NCI-H446 treated with DMSO at 0.1 percent for 48 hours (cell line): Measurements from ENCODE around the gene RSRC1.
"Not testable (repeated sequence)": the region's sequence is repeated elsewhere in the genome, so short reads cannot be mapped to it uniquely, and the experiment has no call there.

Experiments used
- DNase-seq: peaks from one replicate; lab custom pipeline; 2025; lab: John Stamatoyannopoulos, UW

Gene RSRC1

GRCh38 chr3:158458464-158458863, 348.6 kb downstream of the RSRC1 start:
- DNase-seq, result no peak

- no peak for DNase-seq
These were observed 351.0 kb downstream of the RSRC1 start for GRCh38 chr3:158460926-158461325.

GRCh38 chr3:158463556-158463955, 353.7 kb downstream of the RSRC1 start:
- DNase-seq, result no peak

- DNase-seq, result no peak
These were observed 355.2 kb downstream of the RSRC1 start for GRCh38 chr3:158465074-158465473.

- DNase-seq, result no peak
These were observed 361.2 kb downstream of the RSRC1 start for GRCh38 chr3:158470944-158471638.

- peak; percentile 56 for DNase-seq
These were observed 361.9 kb downstream of the RSRC1 start for GRCh38 chr3:158471639-158472294.

GRCh38 chr3:158479051-158479450, 369.2 kb downstream of the RSRC1 start:
- no peak for DNase-seq

- peak; percentile 60 for DNase-seq
These were observed 373.9 kb downstream of the RSRC1 start for GRCh38 chr3:158483701-158484235.

- DNase-seq, result no peak
These were observed 376.3 kb downstream of the RSRC1 start for GRCh38 chr3:158486200-158486599.

- DNase-seq, result no peak
These were observed 378.8 kb downstream of the RSRC1 start for GRCh38 chr3:158488670-158489069.

- DNase-seq, result no peak
These were observed 379.3 kb downstream of the RSRC1 start for GRCh38 chr3:158489181-158489580.

GRCh38 chr3:158491968-158492367, 382.1 kb downstream of the RSRC1 start:
- no peak for DNase-seq

- no peak for DNase-seq
These were observed 382.8 kb downstream of the RSRC1 start for GRCh38 chr3:158492685-158493084.

GRCh38 chr3:158493931-158494330, 384.0 kb downstream of the RSRC1 start:
- DNase-seq, result no peak

- no peak for DNase-seq
These were observed 384.8 kb downstream of the RSRC1 start for GRCh38 chr3:158494673-158495072.

GRCh38 chr3:158495398-158495902, 385.6 kb downstream of the RSRC1 start:
- not testable (repeated sequence) for DNase-seq

GRCh38 chr3:158505117-158505516, 395.2 kb downstream of the RSRC1 start:
- DNase-seq, result no peak

GRCh38 chr3:158506456-158506855, 396.6 kb downstream of the RSRC1 start:
- DNase-seq, result no peak

GRCh38 chr3:158508481-158508880, 398.6 kb downstream of the RSRC1 start:
- no peak for DNase-seq

GRCh38 chr3:158509891-158510290, 400.0 kb downstream of the RSRC1 start:
- DNase-seq, result no peak

- not testable (repeated sequence) for DNase-seq
These were observed 406.8 kb downstream of the RSRC1 start for GRCh38 chr3:158516729-158517128.

GRCh38 chr3:158519776-158520175, 409.9 kb downstream of the RSRC1 start:
- DNase-seq, result no peak

- DNase-seq, result no peak
These were observed 410.5 kb downstream of the RSRC1 start for GRCh38 chr3:158520433-158520832.
